K562 (cell line): Measurements from ENCODE around the gene ZC3H12A. TPM values are rescaled to one million over a fixed set of nuclear protein-coding genes. Genes with fewer than 3 reads are reported as not detected.

Experiments
- CTCF ChIP-seq, 3 experiments: IDR thresholded peaks in 2 of 3; conservative IDR thresholded peaks in 1 of 3; 2 replicates each; pipeline ENCODE4 v1.5.1; 2011 to 2012; ENCODE audit warnings: low read length in 3 of 3, mild to moderate bottlenecking in 3 of 3, control low read depth in 2 of 3, improper control_type of control experiment in 1 of 3, inconsistent platforms in 1 of 3, low read depth in 1 of 3, mixed read lengths in 1 of 3, moderate library complexity in 1 of 3; ENCODE audit not compliant: insufficient read depth in 2 of 3
- ELK3 ChIP-seq: fragments of 450-650 bp; formaldehyde crosslinking; IDR thresholded peaks from 2 replicates; pipeline ENCODE4 v1.4.0; 2020; ENCODE audit warnings: mild to moderate bottlenecking
- FOXJ3 ChIP-seq: sonication (generic); formaldehyde crosslinking; IDR thresholded peaks from 2 replicates; pipeline ENCODE4 v1.4.0; 2020; ENCODE audit warnings: mild to moderate bottlenecking, missing genetic modification reagents
- HDAC8 ChIP-seq: fragments of 450-650 bp; IDR thresholded peaks from 2 replicates; pipeline ENCODE4 v1.6.1; 2016; ENCODE audit warnings: mild to moderate bottlenecking, missing genetic modification characterization, moderate library complexity, missing compliant biosample characterization
- HEY1 ChIP-seq: fragments of 250-450 bp; sonication (Bioruptor Pico); IDR thresholded peaks from 2 replicates; pipeline ENCODE4 v1.5.0; 2020; ENCODE audit warnings: mild to moderate bottlenecking, moderate library complexity, borderline replicate concordance
- HNRNPK ChIP-seq: fragments of 200-400 bp; formaldehyde crosslinking; IDR thresholded peaks from one replicate; pipeline ENCODE4 v1.6.1; 2018; ENCODE audit warnings: mild to moderate bottlenecking, low read depth, low read length; ENCODE audit not compliant: poor library complexity, severe bottlenecking
- JUN ChIP-seq, 2 experiments: sonication (generic) in 1 of 2; formaldehyde crosslinking in 1 of 2; IDR thresholded peaks; 2 replicates each; pipeline versions ENCODE4 v1.6.1 to v1.8.0; 2012 to 2022; ENCODE audit warnings: borderline replicate concordance in 2 of 2, mild to moderate bottlenecking in 2 of 2, improper control_type of control experiment in 1 of 2, low read depth in 1 of 2, low read length in 1 of 2, missing genetic modification reagents in 1 of 2
- JUNB ChIP-seq: fragments of 450-650 bp; formaldehyde crosslinking; conservative IDR thresholded peaks from 2 replicates; pipeline ENCODE4 v1.4.0; 2020; ENCODE audit warnings: mild to moderate bottlenecking
- KDM5B ChIP-seq: fragments of 200-600 bp; sonication (generic); IDR thresholded peaks from 2 replicates; pipeline ENCODE4 v1.6.1; 2012; ENCODE audit warnings: low read depth, mild to moderate bottlenecking, moderate library complexity, low read length, control low read depth, inconsistent platforms; ENCODE audit not compliant: insufficient replicate concordance
- MTA1 ChIP-seq: fragments of 450-650 bp; IDR thresholded peaks from 2 replicates; pipeline ENCODE4 v1.6.1; 2017; ENCODE audit warnings: borderline replicate concordance
- NFRKB ChIP-seq: fragments of 450-650 bp; IDR thresholded peaks from 2 replicates; pipeline ENCODE4 v1.6.1; 2016; ENCODE audit warnings: low read depth
- NR2C2 ChIP-seq, 2 experiments: fragments of 200-800 bp in 1 of 2; sonication (Bioruptor generic) in 1 of 2; sonication (generic) in 1 of 2; formaldehyde crosslinking in 1 of 2; IDR thresholded peaks; 2 replicates each; pipeline versions ENCODE4 v1.6.1 to v1.8.0; 2016 to 2022; ENCODE audit warnings: mild to moderate bottlenecking in 1 of 2, missing compliant biosample characterization in 1 of 2, missing genetic modification characterization in 1 of 2, missing genetic modification reagents in 1 of 2
- PHF8 ChIP-seq: fragments of 200-600 bp; sonication (generic); IDR thresholded peaks from 2 replicates; pipeline ENCODE4 v1.6.1; 2012; ENCODE audit warnings: mixed run types, mild to moderate bottlenecking, inconsistent platforms, low read length, moderate library complexity, borderline replicate concordance
- POLR2AphosphoS5 ChIP-seq: IDR thresholded peaks from 2 replicates; pipeline ENCODE4 v1.6.1; 2011; ENCODE audit warnings: mild to moderate bottlenecking, low read depth, low read length, moderate library complexity; ENCODE audit not compliant: control insufficient read depth, insufficient read depth
- RBM15 ChIP-seq: fragments of 200-400 bp; formaldehyde crosslinking; IDR thresholded peaks from 2 replicates; pipeline ENCODE4 v1.6.1; 2018; ENCODE audit warnings: mild to moderate bottlenecking, low read length, moderate library complexity; ENCODE audit not compliant: insufficient read depth
- XRCC5 ChIP-seq: fragments of 200-400 bp; formaldehyde crosslinking; IDR thresholded peaks from 2 replicates; pipeline ENCODE4 v1.6.1; 2017; ENCODE audit warnings: low read depth, mild to moderate bottlenecking, low read length
- ZNF75A ChIP-seq: fragments of 450-650 bp; formaldehyde crosslinking; IDR thresholded peaks from 2 replicates; pipeline ENCODE4 v1.4.0; 2020; ENCODE audit warnings: mild to moderate bottlenecking
- polyA plus RNA-seq, 8 experiments: library from polyadenylated mRNA; depleted of rRNA in 4 of 8; stranded (reverse) in 5 of 8; unstranded in 3 of 8; fragments of >200 nt; fragmentation: Nextera tagmentation in 2 of 8; fragmentation: Illumina TruSeq in 1 of 8; extraction: Ambion mirVana in 2 of 8; extraction: Trizol in 1 of 8; gene quantifications; 2 replicates each; pipeline versions ENCODE4 v1.2.1 to v1.2.3, GENCODE V29; 2011 to 2014; ENCODE audit warnings: inconsistent platforms in 1 of 8, missing spikeins in 1 of 8
- total RNA-seq, 7 experiments: library from RNA; depleted of rRNA in 6 of 7; stranded (reverse); fragments of >200 nt in 6 of 7; fragmentation: Illumina TruSeq in 2 of 7; extraction: Trizol in 2 of 7; gene quantifications; 2 replicates each; pipeline versions ENCODE4 v1.2.1 to v1.2.3, GENCODE V29; 2011 to 2021; ENCODE audit warnings: low replicate concordance in 1 of 7
- TF ChIP-seq, protein P1 (sequence below): fragments of 450-650 bp; formaldehyde crosslinking; IDR thresholded peaks from 2 replicates; pipeline ENCODE4 v1.4.0; 2020; ENCODE audit warnings: mild to moderate bottlenecking, mixed read lengths

Gene ZC3H12A
- total and polyA plus RNA-seq, 9 of the 15 experiments (the other 6 are each of a cell fraction or from before 2014, with no cell fraction given): 0.14 to 9.4 (median 6.7) TPM

GRCh38 chr1:37479255-37480124, 5.1 kb downstream of the ZC3H12A start (continued):
- TF ChIP-seq POLR2AphosphoS5 (peak; percentile 69), FOXJ3 (CRISPR knock-in tag) (no peak), KDM5B (peak; percentile 66), NFRKB (peak; percentile 69; the same call in 1 of the 2 replicates), XRCC5 (no peak), JUNB (CRISPR knock-in tag) (no peak), HNRNPK (no peak), PHF8 (peak; percentile 50; the same call in 1 of the 2 replicates), ZNF75A (no peak), ELK3 (CRISPR knock-in tag) (no peak), MTA1 (no peak), CTCF (IDR thresholded peaks at IDR 0.05 in 2 of 3, conservative IDR thresholded peaks at IDR 0.05 in 1 of 3; ENCODE audit: insufficient read depth in 2 of 3, low read depth in 1 of 3, low read length in 3 of 3) (no peak), RBM15 (no peak), JUN (IDR thresholded peaks at IDR 0.05; ENCODE audit: borderline replicate concordance, low read depth, low read length) (peak; percentile 92), JUN (CRISPR knock-in tag; IDR thresholded peaks at IDR 0.05; ENCODE audit: borderline replicate concordance) (peak; percentile 80; the same call in 1 of the 2 replicates), HDAC8 (tag) (no peak), NR2C2 (CRISPR knock-in tag; IDR thresholded peaks at IDR 0.05) (peak; percentile 72; the same call in 1 of the 2 replicates), NR2C2 (tag; IDR thresholded peaks at IDR 0.05) (peak; percentile 90), HEY1 (CRISPR knock-in tag) (no peak)
- TF ChIP-seq, protein P1, sequence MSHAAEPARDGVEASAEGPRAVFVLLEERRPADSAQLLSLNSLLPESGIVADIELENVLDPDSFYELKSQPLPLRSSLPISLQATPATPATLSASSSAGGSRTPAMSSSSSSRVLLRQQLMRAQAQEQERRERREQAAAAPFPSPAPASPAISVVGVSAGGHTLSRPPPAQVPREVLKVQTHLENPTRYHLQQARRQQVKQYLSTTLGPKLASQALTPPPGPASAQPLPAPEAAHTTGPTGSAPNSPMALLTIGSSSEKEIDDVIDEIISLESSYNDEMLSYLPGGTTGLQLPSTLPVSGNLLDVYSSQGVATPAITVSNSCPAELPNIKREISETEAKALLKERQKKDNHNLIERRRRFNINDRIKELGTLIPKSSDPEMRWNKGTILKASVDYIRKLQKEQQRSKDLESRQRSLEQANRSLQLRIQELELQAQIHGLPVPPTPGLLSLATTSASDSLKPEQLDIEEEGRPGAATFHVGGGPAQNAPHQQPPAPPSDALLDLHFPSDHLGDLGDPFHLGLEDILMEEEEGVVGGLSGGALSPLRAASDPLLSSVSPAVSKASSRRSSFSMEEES (CRISPR knock-in tag): no peak
